HEK293T (cell line): ENCODE data around the gene PLEKHF1.

ENCODE experiments used
- ARNT ChIP-seq: fragments of 450-650 bp; IDR thresholded peaks from 2 replicates; pipeline ENCODE4 v1.6.1; 2017; ENCODE audit warnings: mild to moderate bottlenecking
- BHLHE40 ChIP-seq: fragments of 450-650 bp; IDR thresholded peaks from 2 replicates; pipeline ENCODE4 v1.6.1; 2016; ENCODE audit warnings: mild to moderate bottlenecking, moderate library complexity, borderline replicate concordance
- CTBP1 ChIP-seq: fragments of 450-650 bp; IDR thresholded peaks from 2 replicates; pipeline ENCODE4 v1.6.1; 2016; ENCODE audit warnings: borderline replicate concordance
- FOXA1 ChIP-seq: fragments of 450-650 bp; IDR thresholded peaks from 2 replicates; pipeline ENCODE4 v1.6.1; 2016; ENCODE audit warnings: mild to moderate bottlenecking
- FOXK2 ChIP-seq: fragments of 450-650 bp; IDR thresholded peaks from 2 replicates; pipeline ENCODE4 v1.6.1; 2016; ENCODE audit warnings: mild to moderate bottlenecking
- FOXM1 ChIP-seq: fragments of 450-650 bp; IDR thresholded peaks from 2 replicates; pipeline ENCODE4 v1.6.1; 2017; ENCODE audit warnings: mild to moderate bottlenecking, borderline replicate concordance
- L3MBTL2 ChIP-seq: fragments of 450-650 bp; conservative IDR thresholded peaks from 2 replicates; pipeline ENCODE4 v1.6.1; 2016; ENCODE audit warnings: mild to moderate bottlenecking
- NFRKB ChIP-seq: fragments of 450-650 bp; IDR thresholded peaks from 2 replicates; pipeline ENCODE4 v1.6.1; 2016; ENCODE audit warnings: mild to moderate bottlenecking, moderate library complexity
- PKNOX1 ChIP-seq: fragments of 450-650 bp; IDR thresholded peaks from 2 replicates; pipeline ENCODE4 v1.6.1; 2016
- SP1 ChIP-seq: fragments of 450-650 bp; IDR thresholded peaks from 2 replicates; pipeline ENCODE4 v1.6.1; 2017
- TARDBP ChIP-seq: fragments of 450-650 bp; IDR thresholded peaks from 2 replicates; pipeline ENCODE4 v1.6.1; 2016
- ZNF384 ChIP-seq: fragments of 450-650 bp; IDR thresholded peaks from 2 replicates; pipeline ENCODE4 v1.6.1; 2016

GRCh38 chr19:29675120-29675649 lies 9.9 kb downstream of the PLEKHF1 start:
- TF ChIP-seq ARNT = no peak
- TF ChIP-seq FOXM1 = no peak
- TF ChIP-seq FOXA1 = no peak
- TF ChIP-seq PKNOX1 = no peak
- TF ChIP-seq BHLHE40 = no peak
- no peak for TF ChIP-seq NFRKB
- TF ChIP-seq L3MBTL2 = no peak
- no peak for TF ChIP-seq TARDBP
- no peak for TF ChIP-seq ZNF384
- no peak for TF ChIP-seq CTBP1
- no peak for TF ChIP-seq SP1
- no peak for TF ChIP-seq FOXK2
